CD8-positive, alpha-beta memory T cell (primary cell): ENCODE results near the gene KDF1. TPM values are rescaled to one million over a fixed set of nuclear protein-coding genes. Genes with fewer than 3 reads are reported as not detected.

ENCODE experiments used
- polyA plus RNA-seq: library from polyadenylated mRNA; unstranded; fragments of 300-500 nt; fragmentation: Illumina TruSeq; gene quantifications from one replicate; pipeline ENCODE4 v1.2.3, GENCODE V29; 2021
- total RNA-seq, 2 experiments: library from RNA; stranded (reverse); gene quantifications; one replicate each; pipeline ENCODE4 v1.2.3, GENCODE V29; 2021

KDF1 gene
- total and polyA plus RNA-seq, 3 experiments from 2014 or later: 0.24 to 4.6 (median 0.39) TPM

Other genes with a start within 250 kb of the KDF1 start
- 10 to 100 TPM; 23.6 to 24.9 TPM for gene PIGV, start 172.5 kb downstream of the KDF1 start, total RNA-seq
- gene PIGV, start 172.5 kb downstream of the KDF1 start, polyA plus RNA-seq: 19.1 TPM
- 10 to 100 TPM; 61.5 to 66.0 TPM for gene ZDHHC18, start 133.8 kb downstream of the KDF1 start, total RNA-seq
- gene ZDHHC18, start 133.8 kb downstream of the KDF1 start, polyA plus RNA-seq: 21.7 TPM
- under 1 TPM in 1 of 2 experiments, not detected in 1; 0.37 TPM for gene SFN, start 97.3 kb downstream of the KDF1 start, total RNA-seq
- gene SFN, start 97.3 kb downstream of the KDF1 start, polyA plus RNA-seq: not detected
- 10 to 100 TPM; 60.2 to 69.9 TPM for gene GPN2, start 70.2 kb downstream of the KDF1 start, total RNA-seq
- 18.8 TPM for gene GPN2, start 70.2 kb downstream of the KDF1 start, polyA plus RNA-seq
- 10 to 100 TPM; 20.0 to 21.3 TPM for gene GPATCH3, start 60.0 kb downstream of the KDF1 start, total RNA-seq
- 15.2 TPM for gene GPATCH3, start 60.0 kb downstream of the KDF1 start, polyA plus RNA-seq
- not detected for gene NR0B2, start 46.5 kb downstream of the KDF1 start, total RNA-seq
- gene NR0B2, start 46.5 kb downstream of the KDF1 start, polyA plus RNA-seq: not detected
- gene NUDC, start 38.7 kb downstream of the KDF1 start, total RNA-seq: 100 to 1,000 TPM; 167 to 168 TPM
- 122 TPM for gene NUDC, start 38.7 kb downstream of the KDF1 start, polyA plus RNA-seq
- gene TRNP1, start 33.2 kb upstream of the KDF1 start, total RNA-seq: 1 to 10 TPM in 1 of 2 experiments, under 1 TPM in 1; 0.73 to 1.2 TPM
- gene TRNP1, start 33.2 kb upstream of the KDF1 start, polyA plus RNA-seq: not detected
- not detected for gene TENT5B, start 52.4 kb upstream of the KDF1 start, total RNA-seq
- not detected for gene TENT5B, start 52.4 kb upstream of the KDF1 start, polyA plus RNA-seq
- gene SLC9A1, start 194.7 kb upstream of the KDF1 start, total RNA-seq: 10 to 100 TPM; 23.9 to 24.8 TPM
- 15.3 TPM for gene SLC9A1, start 194.7 kb upstream of the KDF1 start, polyA plus RNA-seq